MV-4-11 (cell line): ENCODE measurements around the gene MUC5AC.
"Not testable (repeated sequence)": the region's sequence is repeated elsewhere in the genome, so short reads cannot be mapped to it uniquely, and the experiment has no call there.

Source experiments
- DNase-seq: peaks from one replicate; lab custom pipeline; 2025; lab: John Stamatoyannopoulos, UW

MUC5AC gene

GRCh38 chr11:1148752-1149180 is 9.0 kb upstream of the MUC5AC start:
- no peak for DNase-seq

- DNase-seq = no peak
These were observed 8.2 kb upstream of the MUC5AC start for GRCh38 chr11:1149545-1149944.

- no peak for DNase-seq
These were observed 7.6 kb upstream of the MUC5AC start for GRCh38 chr11:1150116-1150515.

- peak; percentile 57 for DNase-seq
These were observed 6.9 kb upstream of the MUC5AC start for GRCh38 chr11:1150769-1151365.

- peak; percentile 25 for DNase-seq
These were observed 6.1 kb upstream of the MUC5AC start for GRCh38 chr11:1151366-1152315.

GRCh38 chr11:1152316-1153104 is 5.2 kb upstream of the MUC5AC start:
- peak; percentile 66 for DNase-seq

GRCh38 chr11:1153105-1153950 is 4.4 kb upstream of the MUC5AC start:
- DNase-seq = no peak

GRCh38 chr11:1153951-1154493 is 3.7 kb upstream of the MUC5AC start:
- DNase-seq = peak; percentile 25

GRCh38 chr11:1154656-1155055 is 3.1 kb upstream of the MUC5AC start:
- DNase-seq = not testable (repeated sequence)

GRCh38 chr11:1155274-1155693 is 2.5 kb upstream of the MUC5AC start:
- DNase-seq = no peak

GRCh38 chr11:1156506-1157340 is 1.0 kb upstream of the MUC5AC start:
- DNase-seq = no peak

- DNase-seq = no peak
These were observed 460 bp upstream of the MUC5AC start for GRCh38 chr11:1157341-1157644.

GRCh38 chr11:1158681-1159487 is 1.1 kb downstream of the MUC5AC start:
- DNase-seq = no peak

- DNase-seq = not testable (repeated sequence)
These were observed 1.9 kb downstream of the MUC5AC start for GRCh38 chr11:1159488-1160220.

GRCh38 chr11:1160231-1161101 is 2.7 kb downstream of the MUC5AC start:
- DNase-seq = no peak

GRCh38 chr11:1161410-1162137 is 3.8 kb downstream of the MUC5AC start:
- no peak for DNase-seq

GRCh38 chr11:1162138-1162475 is 4.4 kb downstream of the MUC5AC start:
- no peak for DNase-seq
